ENCODE data around the gene ATP6V1E1.

ATP6V1E1 gene

GRCh38 chr22:17548756-17549035, 79.9 kb downstream of the ATP6V1E1 start:
- Histone ChIP-seq H3K36me3 (ENCODE audit: low read length) (no peaks in the 10 kb centered on the region), H3F3A (ENCODE audit: insufficient read depth) (no peaks in the 10 kb centered on the region), H3K27me3 (ENCODE audit: low read length) (no peaks in the 10 kb centered on the region), H3K9me3 (ENCODE audit: insufficient read depth, low read length) (no peaks in the 10 kb centered on the region), H3K79me2 (ENCODE audit: insufficient read depth, low read length) (no peaks in the 10 kb centered on the region), H3K27ac (ENCODE audit: low read depth, low read length) (no peak overlapping the region), H3K4me2 (ENCODE audit: low read depth, low read length, poor library complexity, severe bottlenecking) (no peak overlapping the region), H4K20me1 (ENCODE audit: low read depth, low read length) (no peaks in the 10 kb centered on the region), H2AFZ (ENCODE audit: low read depth, low read length, severe bottlenecking) (no peak overlapping the region), H3K9ac (ENCODE audit: low read length) (no peak overlapping the region), H3K4me3 (ENCODE audit: insufficient read depth, low read length, poor library complexity, severe bottlenecking) (no peak overlapping the region), H3K9me2 (replicated peaks; ENCODE audit: insufficient read depth, low read length) (no peaks in the 10 kb centered on the region)
- no peak for TF ChIP-seq CTCF (IDR thresholded peaks at IDR 0.05; ENCODE audit: insufficient read depth, low read length, poor library complexity, severe bottlenecking)
- TF ChIP-seq EZH2phosphoT487 (conservative IDR thresholded peaks at IDR 0.05; ENCODE audit: low read length), result no peak

GRCh38 chr22:17548010-17548755, 80.4 kb downstream of the ATP6V1E1 start:
- H3K36me3 ChIP-seq (ENCODE audit: low read length), result no peaks in the 10 kb centered on the region
- no peak overlapping the region for H3K27ac ChIP-seq (ENCODE audit: low read depth, low read length)
- no peak overlapping the region for H3K4me2 ChIP-seq (ENCODE audit: low read depth, low read length, poor library complexity, severe bottlenecking)

GRCh38 chr22:17542452-17542851, 86.1 kb downstream of the ATP6V1E1 start:
- H3K27ac ChIP-seq (ENCODE audit: low read depth, low read length), result no peak overlapping the region
- no peak overlapping the region for H2AFZ ChIP-seq (ENCODE audit: low read depth, low read length, severe bottlenecking)
- no peaks in the 10 kb centered on the region for H3K27me3 ChIP-seq (ENCODE audit: low read length)
- TF ChIP-seq CTCF (IDR thresholded peaks at IDR 0.05; ENCODE audit: insufficient read depth, low read length, poor library complexity, severe bottlenecking) (no peak), EZH2phosphoT487 (conservative IDR thresholded peaks at IDR 0.05; ENCODE audit: low read length) (no peak)
- H3K9me2 ChIP-seq (replicated peaks; ENCODE audit: insufficient read depth, low read length), result no peaks in the 10 kb centered on the region
- H3K9me3 ChIP-seq (ENCODE audit: insufficient read depth, low read length), result no peaks in the 10 kb centered on the region
- H3K9ac ChIP-seq (ENCODE audit: low read length), result no peak overlapping the region
- H3K4me2 ChIP-seq (ENCODE audit: low read depth, low read length, poor library complexity, severe bottlenecking), result no peak overlapping the region
- no peaks in the 10 kb centered on the region for H4K20me1 ChIP-seq (ENCODE audit: low read depth, low read length)
- no peak overlapping the region for H3K4me3 ChIP-seq (ENCODE audit: insufficient read depth, low read length, poor library complexity, severe bottlenecking)
- H3K36me3 ChIP-seq (ENCODE audit: low read length), result no peaks in the 10 kb centered on the region
- H3F3A ChIP-seq (ENCODE audit: insufficient read depth), result no peaks in the 10 kb centered on the region
- H3K79me2 ChIP-seq (ENCODE audit: insufficient read depth, low read length), result no peaks in the 10 kb centered on the region

More at GRCh38 chr22:17548010-17548755, 80.4 kb downstream of the ATP6V1E1 start:
- H2AFZ ChIP-seq (ENCODE audit: low read depth, low read length, severe bottlenecking), result no peak overlapping the region
- H3K79me2 ChIP-seq (ENCODE audit: insufficient read depth, low read length), result no peaks in the 10 kb centered on the region
- TF ChIP-seq EZH2phosphoT487 (conservative IDR thresholded peaks at IDR 0.05; ENCODE audit: low read length), result no peak
- no peak for TF ChIP-seq CTCF (IDR thresholded peaks at IDR 0.05; ENCODE audit: insufficient read depth, low read length, poor library complexity, severe bottlenecking)
- no peaks in the 10 kb centered on the region for H3F3A ChIP-seq (ENCODE audit: insufficient read depth)
- H3K9me3 ChIP-seq (ENCODE audit: insufficient read depth, low read length), result no peaks in the 10 kb centered on the region
- H3K9ac ChIP-seq (ENCODE audit: low read length), result no peak overlapping the region
- H3K9me2 ChIP-seq (replicated peaks; ENCODE audit: insufficient read depth, low read length), result no peaks in the 10 kb centered on the region
- no peak overlapping the region for H3K4me3 ChIP-seq (ENCODE audit: insufficient read depth, low read length, poor library complexity, severe bottlenecking)
- H4K20me1 ChIP-seq (ENCODE audit: low read depth, low read length), result no peaks in the 10 kb centered on the region
- H3K27me3 ChIP-seq (ENCODE audit: low read length), result no peaks in the 10 kb centered on the region

Measured in SU-DHL-6 (cell line).